ENCODE results near the gene SMYD3.

DNA sequence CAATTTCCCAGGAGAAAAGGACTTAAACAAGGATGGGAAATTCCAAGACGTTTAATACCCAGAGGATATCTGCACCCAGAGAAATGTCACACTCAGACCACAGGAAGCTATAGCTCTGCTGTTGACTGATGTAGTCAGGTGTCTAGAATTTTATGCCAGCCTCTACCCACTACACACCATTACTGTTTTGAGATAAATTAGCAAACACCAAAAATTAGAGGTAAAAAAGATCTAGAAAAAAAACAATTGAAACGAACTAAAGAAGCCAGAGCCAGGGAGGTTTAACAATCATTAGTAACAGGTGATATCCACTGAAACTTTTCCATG is 519.9 kb downstream of the SMYD3 start:
- TF ChIP-seq, protein P1, sequence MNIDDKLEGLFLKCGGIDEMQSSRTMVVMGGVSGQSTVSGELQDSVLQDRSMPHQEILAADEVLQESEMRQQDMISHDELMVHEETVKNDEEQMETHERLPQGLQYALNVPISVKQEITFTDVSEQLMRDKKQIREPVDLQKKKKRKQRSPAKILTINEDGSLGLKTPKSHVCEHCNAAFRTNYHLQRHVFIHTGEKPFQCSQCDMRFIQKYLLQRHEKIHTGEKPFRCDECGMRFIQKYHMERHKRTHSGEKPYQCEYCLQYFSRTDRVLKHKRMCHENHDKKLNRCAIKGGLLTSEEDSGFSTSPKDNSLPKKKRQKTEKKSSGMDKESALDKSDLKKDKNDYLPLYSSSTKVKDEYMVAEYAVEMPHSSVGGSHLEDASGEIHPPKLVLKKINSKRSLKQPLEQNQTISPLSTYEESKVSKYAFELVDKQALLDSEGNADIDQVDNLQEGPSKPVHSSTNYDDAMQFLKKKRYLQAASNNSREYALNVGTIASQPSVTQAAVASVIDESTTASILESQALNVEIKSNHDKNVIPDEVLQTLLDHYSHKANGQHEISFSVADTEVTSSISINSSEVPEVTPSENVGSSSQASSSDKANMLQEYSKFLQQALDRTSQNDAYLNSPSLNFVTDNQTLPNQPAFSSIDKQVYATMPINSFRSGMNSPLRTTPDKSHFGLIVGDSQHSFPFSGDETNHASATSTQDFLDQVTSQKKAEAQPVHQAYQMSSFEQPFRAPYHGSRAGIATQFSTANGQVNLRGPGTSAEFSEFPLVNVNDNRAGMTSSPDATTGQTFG (tag by site-specific recombination; IDR thresholded peaks at IDR 0.05; ENCODE audit: borderline replicate concordance): no peak
- TF ChIP-seq, protein P2, sequence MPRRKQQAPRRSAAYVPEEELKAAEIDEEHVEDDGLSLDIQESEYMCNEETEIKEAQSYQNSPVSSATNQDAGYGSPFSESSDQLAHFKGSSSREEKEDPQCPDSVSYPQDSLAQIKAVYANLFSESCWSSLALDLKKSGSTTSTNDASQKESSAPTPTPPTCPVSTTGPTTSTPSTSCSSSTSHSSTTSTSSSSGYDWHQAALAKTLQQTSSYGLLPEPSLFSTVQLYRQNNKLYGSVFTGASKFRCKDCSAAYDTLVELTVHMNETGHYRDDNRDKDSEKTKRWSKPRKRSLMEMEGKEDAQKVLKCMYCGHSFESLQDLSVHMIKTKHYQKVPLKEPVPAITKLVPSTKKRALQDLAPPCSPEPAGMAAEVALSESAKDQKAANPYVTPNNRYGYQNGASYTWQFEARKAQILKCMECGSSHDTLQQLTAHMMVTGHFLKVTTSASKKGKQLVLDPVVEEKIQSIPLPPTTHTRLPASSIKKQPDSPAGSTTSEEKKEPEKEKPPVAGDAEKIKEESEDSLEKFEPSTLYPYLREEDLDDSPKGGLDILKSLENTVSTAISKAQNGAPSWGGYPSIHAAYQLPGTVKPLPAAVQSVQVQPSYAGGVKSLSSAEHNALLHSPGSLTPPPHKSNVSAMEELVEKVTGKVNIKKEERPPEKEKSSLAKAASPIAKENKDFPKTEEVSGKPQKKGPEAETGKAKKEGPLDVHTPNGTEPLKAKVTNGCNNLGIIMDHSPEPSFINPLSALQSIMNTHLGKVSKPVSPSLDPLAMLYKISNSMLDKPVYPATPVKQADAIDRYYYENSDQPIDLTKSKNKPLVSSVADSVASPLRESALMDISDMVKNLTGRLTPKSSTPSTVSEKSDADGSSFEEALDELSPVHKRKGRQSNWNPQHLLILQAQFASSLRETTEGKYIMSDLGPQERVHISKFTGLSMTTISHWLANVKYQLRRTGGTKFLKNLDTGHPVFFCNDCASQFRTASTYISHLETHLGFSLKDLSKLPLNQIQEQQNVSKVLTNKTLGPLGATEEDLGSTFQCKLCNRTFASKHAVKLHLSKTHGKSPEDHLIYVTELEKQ (tag by site-specific recombination; IDR thresholded peaks at IDR 0.05; ENCODE audit: borderline replicate concordance): no peak
- no peak for TF ChIP-seq ZNF560 (tag by site-specific recombination; IDR thresholded peaks at IDR 0.05; ENCODE audit: borderline replicate concordance)
- TF ChIP-seq, protein P3, sequence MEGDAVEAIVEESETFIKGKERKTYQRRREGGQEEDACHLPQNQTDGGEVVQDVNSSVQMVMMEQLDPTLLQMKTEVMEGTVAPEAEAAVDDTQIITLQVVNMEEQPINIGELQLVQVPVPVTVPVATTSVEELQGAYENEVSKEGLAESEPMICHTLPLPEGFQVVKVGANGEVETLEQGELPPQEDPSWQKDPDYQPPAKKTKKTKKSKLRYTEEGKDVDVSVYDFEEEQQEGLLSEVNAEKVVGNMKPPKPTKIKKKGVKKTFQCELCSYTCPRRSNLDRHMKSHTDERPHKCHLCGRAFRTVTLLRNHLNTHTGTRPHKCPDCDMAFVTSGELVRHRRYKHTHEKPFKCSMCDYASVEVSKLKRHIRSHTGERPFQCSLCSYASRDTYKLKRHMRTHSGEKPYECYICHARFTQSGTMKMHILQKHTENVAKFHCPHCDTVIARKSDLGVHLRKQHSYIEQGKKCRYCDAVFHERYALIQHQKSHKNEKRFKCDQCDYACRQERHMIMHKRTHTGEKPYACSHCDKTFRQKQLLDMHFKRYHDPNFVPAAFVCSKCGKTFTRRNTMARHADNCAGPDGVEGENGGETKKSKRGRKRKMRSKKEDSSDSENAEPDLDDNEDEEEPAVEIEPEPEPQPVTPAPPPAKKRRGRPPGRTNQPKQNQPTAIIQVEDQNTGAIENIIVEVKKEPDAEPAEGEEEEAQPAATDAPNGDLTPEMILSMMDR (tag by site-specific recombination; IDR thresholded peaks at IDR 0.05): no peak
- TF ChIP-seq ZNF501 (tag by site-specific recombination; IDR thresholded peaks at IDR 0.05): no peak
- no peak for TF ChIP-seq ZNF416 (tag by site-specific recombination; IDR thresholded peaks at IDR 0.05)
- TF ChIP-seq SP2 (tag by site-specific recombination; IDR thresholded peaks at IDR 0.05): no peak
- TF ChIP-seq, protein P4, sequence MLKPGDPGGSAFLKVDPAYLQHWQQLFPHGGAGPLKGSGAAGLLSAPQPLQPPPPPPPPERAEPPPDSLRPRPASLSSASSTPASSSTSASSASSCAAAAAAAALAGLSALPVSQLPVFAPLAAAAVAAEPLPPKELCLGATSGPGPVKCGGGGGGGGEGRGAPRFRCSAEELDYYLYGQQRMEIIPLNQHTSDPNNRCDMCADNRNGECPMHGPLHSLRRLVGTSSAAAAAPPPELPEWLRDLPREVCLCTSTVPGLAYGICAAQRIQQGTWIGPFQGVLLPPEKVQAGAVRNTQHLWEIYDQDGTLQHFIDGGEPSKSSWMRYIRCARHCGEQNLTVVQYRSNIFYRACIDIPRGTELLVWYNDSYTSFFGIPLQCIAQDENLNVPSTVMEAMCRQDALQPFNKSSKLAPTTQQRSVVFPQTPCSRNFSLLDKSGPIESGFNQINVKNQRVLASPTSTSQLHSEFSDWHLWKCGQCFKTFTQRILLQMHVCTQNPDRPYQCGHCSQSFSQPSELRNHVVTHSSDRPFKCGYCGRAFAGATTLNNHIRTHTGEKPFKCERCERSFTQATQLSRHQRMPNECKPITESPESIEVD (tag by site-specific recombination; IDR thresholded peaks at IDR 0.05): no peak
- TF ChIP-seq IKZF3 (tag by site-specific recombination; IDR thresholded peaks at IDR 0.05): no peak
- no peak for TF ChIP-seq ZFP41 (tag by site-specific recombination; IDR thresholded peaks at IDR 0.05; ENCODE audit: borderline replicate concordance)
- no peak for TF ChIP-seq MEIS1 (CRISPR knock-in tag; IDR thresholded peaks at IDR 0.05; ENCODE audit: borderline replicate concordance)
- no peak for TF ChIP-seq ZBTB8A (tag by site-specific recombination; IDR thresholded peaks at IDR 0.05)
